Measurements from ENCODE around the gene GTF3C5.
A peak's percentile ranks its signal among the peaks of the same experiment; 100 is the strongest.
"Not testable (repeated sequence)": the region's sequence is repeated elsewhere in the genome, so short reads cannot be mapped to it uniquely, and the experiment has no call there.

Gene GTF3C5

GRCh38 chr9:133054194-133054890 lies 23.5 kb downstream of the GTF3C5 start:
- no peak for DNase-seq

DNA sequence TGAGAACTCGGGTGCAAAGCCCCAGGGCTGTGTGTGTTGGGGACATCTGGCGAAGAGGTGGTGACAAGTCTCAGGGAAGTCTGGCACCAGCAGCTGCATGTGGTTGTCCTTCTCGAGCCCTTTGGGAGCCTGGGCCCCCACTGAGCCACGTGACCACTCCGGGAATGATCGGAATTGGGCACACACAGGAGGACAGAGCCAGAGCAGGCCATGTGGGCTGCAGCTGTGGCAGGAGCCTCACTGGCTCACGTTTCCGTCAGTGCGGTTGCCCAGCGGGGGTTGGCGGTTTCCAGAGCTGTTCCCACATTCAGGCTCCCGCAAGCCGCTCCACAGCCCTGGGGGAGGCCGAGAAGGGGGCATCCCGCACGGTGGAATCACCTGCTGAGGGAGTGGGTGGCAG lies 24.2 kb downstream of the GTF3C5 start:
- peak in 1 of 56 donors; percentile 18 for DNase-seq

DNA sequence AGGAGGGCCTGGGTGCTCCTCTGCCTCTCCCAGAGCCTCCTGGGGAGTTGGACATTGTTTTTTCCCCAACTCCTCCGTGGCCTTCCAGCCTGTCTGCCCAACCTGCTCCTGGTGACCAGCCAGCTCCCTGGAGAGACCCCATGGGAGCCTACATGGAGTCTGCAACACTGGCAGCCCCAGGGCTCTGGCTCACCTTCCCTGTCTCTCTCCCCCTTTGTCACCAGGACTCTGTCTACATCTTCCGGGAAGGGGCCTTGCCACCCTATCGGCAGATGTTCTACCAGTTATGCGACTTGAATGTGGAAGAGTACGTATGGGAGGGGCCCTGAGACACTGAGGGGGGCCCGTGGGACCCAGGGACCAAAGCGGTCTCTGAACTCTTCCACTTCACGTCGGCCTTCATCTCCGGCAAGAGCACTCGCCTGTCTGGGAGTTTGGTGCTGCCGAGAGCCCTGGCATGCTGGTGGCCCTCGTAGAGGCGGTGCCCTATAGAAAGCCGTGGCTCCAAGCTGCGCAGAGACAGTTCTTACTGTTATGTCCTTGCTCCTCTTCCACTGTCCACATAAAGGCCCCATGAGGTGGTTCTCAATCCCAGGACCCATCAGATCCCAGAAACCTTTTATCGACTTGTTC lies 25.1 kb downstream of the GTF3C5 start:
- DNase-seq, result no peak

- no peak for DNase-seq
Measured at GRCh38 chr9:133056533-133056932, 25.7 kb downstream of the GTF3C5 start.

- no peak for DNase-seq
Measured at GRCh38 chr9:133057006-133057405, 26.2 kb downstream of the GTF3C5 start.

GRCh38 chr9:133057553-133057952 lies 26.8 kb downstream of the GTF3C5 start:
- no peak for DNase-seq

DNA sequence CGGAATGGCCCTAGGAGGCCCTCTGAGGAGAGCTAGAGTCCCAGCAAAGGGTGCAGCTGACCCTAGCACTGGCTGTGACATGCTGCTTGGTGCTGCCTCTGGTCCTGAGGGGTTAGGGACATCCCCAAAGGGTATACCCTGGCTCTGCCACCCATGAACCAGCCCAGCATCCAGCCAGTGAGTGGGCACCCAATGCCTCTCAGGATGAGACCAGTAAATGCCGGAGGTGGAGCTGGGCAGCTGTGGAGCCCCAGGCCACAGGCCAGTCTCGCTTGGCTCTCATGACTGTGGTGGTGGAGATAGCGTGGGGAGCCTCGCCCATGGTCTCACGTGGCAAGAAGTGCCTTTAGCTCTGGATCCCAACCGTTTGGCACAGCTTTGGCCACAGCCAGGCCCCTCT lies 27.3 kb downstream of the GTF3C5 start:
- no peak for DNase-seq

- no peak for DNase-seq
Measured at GRCh38 chr9:133058550-133059320, 27.9 kb downstream of the GTF3C5 start.

- no peak for DNase-seq
Measured at GRCh38 chr9:133059623-133060022, 28.8 kb downstream of the GTF3C5 start.

DNA sequence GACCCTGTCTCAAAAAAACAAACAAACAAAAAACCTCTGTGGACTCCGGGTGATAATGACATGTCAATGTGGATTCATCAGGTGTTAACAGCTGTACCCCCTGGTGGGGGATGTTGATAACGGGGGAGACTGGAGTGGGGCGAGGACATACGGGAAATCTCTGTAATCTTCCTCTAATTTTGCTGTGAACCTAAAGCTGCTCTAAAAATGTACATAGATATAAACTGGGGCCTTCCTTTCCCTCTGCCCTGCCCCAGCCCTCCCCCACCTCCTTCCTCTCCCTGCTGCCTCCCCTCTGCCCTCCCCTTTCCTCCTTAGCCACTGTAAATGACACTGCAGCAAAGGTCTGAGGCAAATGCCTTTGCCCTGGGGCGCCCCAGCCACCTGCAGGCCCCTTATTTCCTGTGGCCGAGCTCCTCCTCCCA lies 29.6 kb downstream of the GTF3C5 start:
- DNase-seq, result no peak

GRCh38 chr9:133061019-133061763 lies 30.4 kb downstream of the GTF3C5 start:
- DNase-seq, result not testable (repeated sequence)

GRCh38 chr9:133061764-133062145 lies 31.0 kb downstream of the GTF3C5 start, which contains the start of gene CEL:
Gene CEL, plus strand, starts transcription at chr9:133061981. Its CDS starts 22 bp downstream, at chr9:133062003.
- DNase-seq, result not testable (repeated sequence)

- not testable (repeated sequence) for DNase-seq
Measured at GRCh38 chr9:133062569-133062968, 31.8 kb downstream of the GTF3C5 start.

DNA sequence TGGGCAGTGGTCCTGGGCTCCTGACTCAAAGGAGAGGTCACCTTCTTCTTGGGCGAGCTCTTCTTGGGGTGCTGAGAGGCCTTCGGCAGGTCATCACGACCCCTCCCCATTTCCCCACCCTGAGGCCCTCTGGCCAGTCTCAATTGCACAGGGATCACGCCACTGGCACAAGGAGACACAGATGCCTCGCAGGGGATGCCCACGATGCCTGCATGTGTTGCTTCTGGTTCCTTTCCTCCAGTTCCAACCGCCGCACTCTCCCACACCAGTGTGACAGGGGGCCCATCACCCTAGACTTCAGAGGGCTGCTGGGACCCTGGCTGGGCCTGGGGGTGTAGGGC lies 32.3 kb downstream of the GTF3C5 start:
- DNase-seq, result no peak

DNA sequence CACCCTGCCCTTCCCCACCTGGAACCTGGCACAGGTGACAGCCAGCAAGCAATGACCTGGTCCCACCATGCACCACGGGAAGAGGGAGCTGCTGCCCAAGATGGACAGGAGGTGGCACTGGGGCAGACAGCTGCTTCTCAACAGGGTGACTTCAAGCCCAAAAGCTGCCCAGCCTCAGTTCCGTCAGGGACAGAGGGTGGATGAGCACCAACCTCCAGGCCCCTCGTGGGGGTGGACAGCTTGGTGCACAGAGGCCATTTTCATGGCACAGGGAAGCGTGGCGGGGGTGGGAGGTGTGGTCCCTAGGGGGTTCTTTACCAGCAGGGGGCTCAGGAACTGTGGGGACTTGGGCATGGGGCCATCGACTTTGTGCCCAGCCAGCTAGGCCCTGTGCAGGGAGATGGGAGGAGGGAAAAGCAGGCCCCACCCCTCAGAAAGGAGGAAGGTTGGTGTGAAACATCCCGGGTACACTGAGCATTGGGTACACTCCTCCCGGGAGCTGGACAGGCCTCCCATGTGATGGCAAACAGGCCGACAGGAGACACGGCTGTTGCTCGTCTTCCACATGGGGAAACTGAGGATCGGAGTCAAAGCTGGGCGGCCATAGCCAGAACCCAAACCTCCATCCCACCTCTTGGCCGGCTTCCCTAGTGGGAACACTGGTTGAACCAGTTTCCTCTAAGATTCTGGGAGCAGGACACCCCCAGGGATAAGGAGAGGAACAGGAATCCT lies 32.9 kb downstream of the GTF3C5 start:
- DNase-seq, result no peak

GRCh38 chr9:133064241-133065069 lies 33.7 kb downstream of the GTF3C5 start:
- DNase-seq, result no peak

- no peak for DNase-seq
Measured at GRCh38 chr9:133065070-133065388, 34.2 kb downstream of the GTF3C5 start.

- no peak for DNase-seq
Measured at GRCh38 chr9:133066181-133066983, 35.6 kb downstream of the GTF3C5 start.

GRCh38 chr9:133067006-133067405 lies 36.2 kb downstream of the GTF3C5 start:
- DNase-seq, result no peak

Measured in amygdala (tissue), 56 donors.